Type B pancreatic cell (in vitro differentiated cells): ENCODE results near the gene RSRC1. TPM values are rescaled to one million over a fixed set of nuclear protein-coding genes. Genes with fewer than 3 reads are reported as not detected.

Experiments used
- DNase-seq: peaks from one replicate; pipeline ENCODE4 v3.0.0; 2021; ENCODE audit warnings: mixed read lengths; ENCODE audit not compliant: unreplicated experiment; ENCODE audit errors: extremely low spot score
- H3K27ac Mint-ChIP-seq: 2 replicates; pipeline ENCODE4 v1.8.0; 2021; ENCODE audit warnings: mild to moderate bottlenecking, mixed read lengths
- H3K27me3 Mint-ChIP-seq: 2 replicates; pipeline ENCODE4 v1.8.0; 2021; ENCODE audit warnings: mixed read lengths
- H3K36me3 Mint-ChIP-seq: 2 replicates; pipeline ENCODE4 v1.8.0; 2021; ENCODE audit warnings: mixed read lengths
- H3K4me1 Mint-ChIP-seq: one replicate; pipeline ENCODE4 v1.8.0; 2021; ENCODE audit warnings: mixed read lengths; ENCODE audit not compliant: unreplicated experiment
- H3K4me3 Mint-ChIP-seq: 2 replicates; pipeline ENCODE4 v1.8.0; 2021; ENCODE audit warnings: mild to moderate bottlenecking, mixed read lengths
- H3K9me3 Mint-ChIP-seq: 2 replicates; pipeline ENCODE4 v1.8.0; 2021; ENCODE audit warnings: mixed read lengths
- CTCF ChIP-seq: fragments of 200-600 bp; sonication (generic); conservative IDR thresholded peaks from 2 replicates; pipeline ENCODE4 v1.5.0; 2021; ENCODE audit warnings: antibody characterized with exemption, mild to moderate bottlenecking
- total RNA-seq: library from RNA; stranded (reverse); gene quantifications from 2 replicates; pipeline ENCODE4 v1.2.1, GENCODE V29; 2021; ENCODE audit warnings: low replicate concordance

The RSRC1 gene
- total RNA-seq, 1 donor from 2014 or later = 34.6 TPM

- no peak for TF ChIP-seq CTCF
- no peak for DNase-seq
- Mint-ChIP-seq H3K27me3 (no peaks in the 10 kb centered on the region), H3K27ac (no peak overlapping the region), H3K4me1 (peaks cover 4% of the 10 kb centered on the region), H3K9me3 (no peaks in the 10 kb centered on the region), H3K4me3 (no peak overlapping the region), H3K36me3 (no peaks in the 10 kb centered on the region)
These were observed 272.6 kb downstream of the RSRC1 start for GRCh38 chr3:158382479-158382878.

- DNase-seq = no peak
- Mint-ChIP-seq H3K4me1 (peaks cover 4% of the 10 kb centered on the region), H3K36me3 (no peaks in the 10 kb centered on the region), H3K4me3 (no peak overlapping the region), H3K27me3 (no peaks in the 10 kb centered on the region), H3K27ac (no peak overlapping the region), H3K9me3 (no peaks in the 10 kb centered on the region)
- no peak for TF ChIP-seq CTCF
These were observed 274.1 kb downstream of the RSRC1 start for GRCh38 chr3:158384019-158384418.

- Mint-ChIP-seq H3K9me3 (peaks cover 29% of the 10 kb centered on the region), H3K27ac (no peak overlapping the region), H3K4me3 (no peak overlapping the region), H3K27me3 (no peaks in the 10 kb centered on the region), H3K4me1 (no peaks in the 10 kb centered on the region), H3K36me3 (peaks cover 7% of the 10 kb centered on the region)
- no peak for DNase-seq
- TF ChIP-seq CTCF = no peak
These were observed 285.5 kb downstream of the RSRC1 start for GRCh38 chr3:158395421-158395820.

- Mint-ChIP-seq H3K4me3 (no peak overlapping the region), H3K9me3 (no peaks in the 10 kb centered on the region), H3K4me1 (no peaks in the 10 kb centered on the region), H3K27me3 (no peaks in the 10 kb centered on the region), H3K27ac (no peak overlapping the region), H3K36me3 (no peaks in the 10 kb centered on the region)
- DNase-seq = no peak
- TF ChIP-seq CTCF = no peak
These were observed 292.7 kb downstream of the RSRC1 start for GRCh38 chr3:158402590-158402989.

- Mint-ChIP-seq H3K4me3 (no peak overlapping the region), H3K27ac (no peak overlapping the region), H3K4me1 (peaks cover 2% of the 10 kb centered on the region), H3K27me3 (no peaks in the 10 kb centered on the region), H3K36me3 (no peaks in the 10 kb centered on the region), H3K9me3 (no peaks in the 10 kb centered on the region)
- no peak for DNase-seq
- no peak for TF ChIP-seq CTCF
These were observed 293.1 kb downstream of the RSRC1 start for GRCh38 chr3:158403013-158403412.

GRCh38 chr3:158404131-158404718, 294.3 kb downstream of the RSRC1 start:
- H3K4me1 Mint-ChIP-seq = peaks cover 9% of the 10 kb centered on the region
- DNase-seq = no peak
- H3K9me3 Mint-ChIP-seq = no peaks in the 10 kb centered on the region
- TF ChIP-seq CTCF = no peak
- H3K27ac Mint-ChIP-seq = no peak overlapping the region
- no peaks in the 10 kb centered on the region for H3K27me3 Mint-ChIP-seq
- no peaks in the 10 kb centered on the region for H3K36me3 Mint-ChIP-seq
- no peak overlapping the region for H3K4me3 Mint-ChIP-seq
